Skeletal muscle satellite cell (primary cell): ENCODE data around the gene HRH3.

Experiments
- H3K27me3 ChIP-seq: 2 replicates; pipeline ENCODE4 v1.7.0; 2013; ENCODE audit warnings: low read length; ENCODE audit not compliant: control insufficient read depth, insufficient read depth
- H3K36me3 ChIP-seq: 2 replicates; pipeline ENCODE4 v1.7.0; 2013; ENCODE audit warnings: mild to moderate bottlenecking, control low read depth, low read length; ENCODE audit not compliant: insufficient read depth
- H3K4me1 ChIP-seq: 2 replicates; pipeline ENCODE4 v1.7.0; 2013; ENCODE audit warnings: low read length; ENCODE audit not compliant: control insufficient read depth, insufficient read depth
- H3K4me2 ChIP-seq: 2 replicates; pipeline ENCODE4 v1.7.0; 2013; ENCODE audit warnings: mild to moderate bottlenecking, low read length
- H3K4me3 ChIP-seq: 2 replicates; pipeline ENCODE4 v1.7.0; 2013; ENCODE audit warnings: low read length
- H3K9ac ChIP-seq: 2 replicates; pipeline ENCODE4 v1.7.0; 2013; ENCODE audit warnings: mild to moderate bottlenecking, low read depth, low read length, moderate library complexity
- H3K9me3 ChIP-seq: replicated peaks from 2 replicates; pipeline ENCODE4 v1.7.0; 2013; ENCODE audit warnings: mild to moderate bottlenecking, control low read depth, low read length

Gene HRH3

DNA sequence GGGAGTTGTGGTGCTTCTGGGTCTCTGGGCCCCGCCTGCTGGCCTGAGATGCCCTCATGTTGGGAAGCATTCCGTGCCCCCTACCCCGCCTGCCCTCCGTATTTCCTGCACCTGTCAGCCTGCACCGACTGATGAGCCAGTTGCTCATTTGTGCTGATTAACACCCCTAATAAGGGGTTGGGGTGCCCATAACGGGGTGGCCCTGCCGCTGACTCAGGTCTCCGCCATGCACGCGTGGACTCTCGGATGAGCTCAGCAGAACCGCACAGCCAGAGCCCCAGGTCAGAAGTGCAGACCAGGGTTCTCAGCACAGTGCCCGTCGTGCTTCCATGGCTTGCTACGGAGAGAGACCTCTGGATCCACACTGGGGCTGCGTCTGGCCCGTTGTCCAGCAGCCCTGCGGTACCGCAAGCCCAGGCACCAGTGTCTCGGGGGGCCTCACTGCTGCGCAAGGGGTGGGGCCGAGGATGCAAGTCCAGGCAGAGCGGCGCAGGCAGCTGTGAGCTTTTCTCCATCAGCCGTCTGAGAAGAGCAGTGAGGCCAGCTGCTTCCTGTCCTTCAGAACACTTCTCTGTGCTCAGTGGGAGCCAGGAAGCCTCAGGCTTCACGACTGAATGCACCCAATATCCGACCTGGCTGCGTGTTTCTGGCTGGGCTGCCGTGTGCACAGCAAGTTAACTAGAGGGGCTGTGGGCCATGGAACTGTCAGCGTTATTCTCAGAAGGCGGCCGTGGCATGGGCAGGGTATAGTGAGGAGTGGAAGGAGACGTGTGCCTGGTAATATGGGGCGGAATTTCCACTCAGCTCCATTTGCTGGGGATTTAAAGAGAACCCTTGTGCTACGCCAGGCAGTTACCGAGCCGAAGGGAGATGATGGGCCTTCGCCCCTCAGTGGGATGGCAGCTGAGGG lies 18.6 kb downstream of the HRH3 start:
- peaks cover 25% of the 10 kb centered on the region for H3K4me1 ChIP-seq
- H3K9ac ChIP-seq: no peak overlapping the region
- no peak overlapping the region for H3K4me3 ChIP-seq
- no peak overlapping the region for H3K4me2 ChIP-seq
- H3K9me3 ChIP-seq: no peaks in the 10 kb centered on the region
- H3K27me3 ChIP-seq: no peaks in the 10 kb centered on the region
- H3K36me3 ChIP-seq: peaks cover 45% of the 10 kb centered on the region

DNA sequence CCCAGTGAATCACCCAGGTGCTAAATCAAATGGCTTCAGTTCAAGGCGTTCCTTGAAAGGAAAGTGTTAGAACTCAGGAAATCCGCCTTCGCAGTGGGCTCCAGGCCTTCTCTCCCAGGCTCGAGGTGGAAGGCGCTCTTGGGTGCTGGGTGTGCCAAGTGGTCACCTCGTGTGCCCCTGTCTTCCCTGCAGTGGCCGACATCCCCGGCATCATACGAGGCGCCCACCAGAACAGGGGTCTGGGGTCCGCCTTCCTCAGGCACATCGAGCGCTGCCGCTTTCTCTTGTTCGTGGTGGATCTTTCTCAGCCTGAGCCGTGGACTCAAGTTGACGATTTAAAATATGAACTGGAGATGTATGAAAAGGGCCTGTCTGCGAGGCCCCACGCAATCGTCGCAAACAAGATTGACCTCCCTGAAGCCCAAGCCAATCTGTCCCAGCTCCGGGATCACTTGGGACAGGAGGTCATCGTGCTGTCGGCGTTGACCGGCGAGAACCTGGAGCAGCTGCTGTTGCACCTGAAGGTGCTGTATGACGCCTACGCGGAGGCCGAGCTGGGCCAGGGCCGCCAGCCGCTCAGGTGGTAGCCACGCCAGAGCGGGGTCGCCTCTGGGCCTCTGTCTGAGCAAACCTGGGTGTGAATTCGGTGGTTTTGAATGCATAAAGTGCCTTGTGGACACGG lies 19.4 kb downstream of the HRH3 start:
- no peak overlapping the region for H3K9ac ChIP-seq
- H3K4me2 ChIP-seq: no peak overlapping the region
- H3K27me3 ChIP-seq: no peaks in the 10 kb centered on the region
- H3K36me3 ChIP-seq: peaks cover 49% of the 10 kb centered on the region
- H3K4me3 ChIP-seq: no peak overlapping the region
- H3K4me1 ChIP-seq: peaks cover 25% of the 10 kb centered on the region
- no peaks in the 10 kb centered on the region for H3K9me3 ChIP-seq

DNA sequence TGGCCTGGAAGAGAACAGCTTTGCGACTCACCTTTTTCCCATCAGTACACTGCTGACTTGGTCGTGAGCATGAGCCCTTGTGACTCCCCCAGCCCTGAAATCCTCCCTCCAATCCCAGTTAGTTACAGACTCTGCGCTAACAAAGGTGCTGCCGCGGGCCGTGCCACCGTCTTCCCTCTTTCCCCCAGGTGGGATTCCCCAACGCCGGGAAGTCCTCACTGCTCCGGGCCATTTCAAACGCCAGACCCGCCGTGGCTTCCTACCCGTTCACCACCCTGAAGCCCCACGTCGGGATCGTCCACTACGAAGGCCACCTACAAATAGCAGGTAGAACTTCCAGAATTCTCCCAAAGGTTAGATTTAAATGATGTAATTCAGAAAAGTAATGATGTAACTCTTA lies 21.1 kb downstream of the HRH3 start:
- Histone ChIP-seq H3K9ac (no peak overlapping the region), H3K36me3 (peaks cover 53% of the 10 kb centered on the region), H3K4me1 (peaks cover 25% of the 10 kb centered on the region), H3K4me2 (no peak overlapping the region), H3K9me3 (no peaks in the 10 kb centered on the region), H3K27me3 (no peaks in the 10 kb centered on the region), H3K4me3 (no peak overlapping the region)

DNA sequence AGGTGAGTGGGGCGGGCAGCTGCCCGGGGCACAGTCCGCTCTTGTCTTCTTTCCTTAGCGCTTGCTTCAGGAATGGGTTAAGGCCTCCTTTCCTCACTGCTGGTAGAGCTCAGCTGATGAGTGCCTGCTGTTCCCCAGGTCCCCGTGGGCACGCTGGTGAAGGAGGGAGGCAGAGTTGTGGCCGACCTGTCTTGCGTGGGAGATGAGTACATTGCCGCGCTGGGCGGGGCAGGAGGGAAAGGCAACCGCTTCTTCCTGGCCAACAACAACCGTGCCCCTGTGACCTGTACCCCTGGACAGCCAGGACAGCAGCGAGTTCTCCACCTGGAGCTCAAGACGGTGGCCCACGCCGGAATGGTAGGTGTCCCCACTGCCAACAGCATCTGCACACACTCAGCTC lies 21.6 kb downstream of the HRH3 start:
- no peak overlapping the region for H3K4me3 ChIP-seq
- no peak overlapping the region for H3K4me2 ChIP-seq
- no peaks in the 10 kb centered on the region for H3K27me3 ChIP-seq
- peaks cover 53% of the 10 kb centered on the region for H3K36me3 ChIP-seq
- H3K9ac ChIP-seq: no peak overlapping the region
- H3K4me1 ChIP-seq: peaks cover 20% of the 10 kb centered on the region
- no peaks in the 10 kb centered on the region for H3K9me3 ChIP-seq

DNA sequence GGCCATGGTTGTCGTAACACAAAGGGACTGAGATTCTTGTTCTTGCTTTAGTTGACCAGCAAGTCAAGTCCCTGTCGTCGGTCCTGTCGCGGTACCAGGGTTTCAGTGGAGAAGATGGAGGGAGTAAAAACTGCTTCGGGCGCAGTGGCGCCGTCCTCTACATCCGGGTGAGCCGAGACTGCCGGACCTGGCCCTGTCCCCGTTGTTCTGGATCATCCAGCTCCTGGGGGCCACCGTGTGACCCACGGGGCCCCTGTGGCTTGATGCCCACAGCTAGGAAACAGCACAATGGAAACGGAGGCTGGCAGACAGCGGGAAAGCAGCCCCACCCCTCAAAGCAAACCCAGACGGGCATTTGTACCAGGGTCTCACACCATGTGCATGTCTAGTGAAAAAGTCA lies 22.3 kb downstream of the HRH3 start:
- no peak overlapping the region for H3K4me3 ChIP-seq
- no peak overlapping the region for H3K4me2 ChIP-seq
- peaks cover 54% of the 10 kb centered on the region for H3K36me3 ChIP-seq
- no peak overlapping the region for H3K9ac ChIP-seq
- no peaks in the 10 kb centered on the region for H3K27me3 ChIP-seq
- no peaks in the 10 kb centered on the region for H3K9me3 ChIP-seq
- peaks cover 13% of the 10 kb centered on the region for H3K4me1 ChIP-seq

DNA sequence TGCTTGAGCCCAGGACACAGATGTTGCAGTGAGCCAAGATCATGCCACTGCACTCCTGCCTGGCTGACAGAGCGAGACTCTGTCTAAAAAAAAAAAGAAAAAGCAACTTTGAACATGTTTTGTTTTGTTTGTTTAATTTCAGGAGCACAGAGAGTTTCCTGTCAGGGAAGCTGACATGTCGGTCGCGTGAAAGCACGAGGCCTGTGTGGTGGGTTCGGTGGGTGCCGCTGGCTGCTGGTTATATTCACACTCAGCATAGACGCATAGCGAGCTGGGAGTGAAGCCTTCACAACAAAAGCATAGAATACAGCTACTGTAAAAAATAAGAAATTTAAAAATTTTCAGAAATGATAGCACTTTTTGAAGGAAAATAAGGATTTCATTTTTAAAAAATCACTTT lies 22.8 kb downstream of the HRH3 start:
- peaks cover 54% of the 10 kb centered on the region for H3K36me3 ChIP-seq
- H3K9me3 ChIP-seq: no peaks in the 10 kb centered on the region
- no peaks in the 10 kb centered on the region for H3K27me3 ChIP-seq
- no peak overlapping the region for H3K4me2 ChIP-seq
- H3K9ac ChIP-seq: no peak overlapping the region
- H3K4me1 ChIP-seq: peaks cover 11% of the 10 kb centered on the region
- H3K4me3 ChIP-seq: no peak overlapping the region

DNA sequence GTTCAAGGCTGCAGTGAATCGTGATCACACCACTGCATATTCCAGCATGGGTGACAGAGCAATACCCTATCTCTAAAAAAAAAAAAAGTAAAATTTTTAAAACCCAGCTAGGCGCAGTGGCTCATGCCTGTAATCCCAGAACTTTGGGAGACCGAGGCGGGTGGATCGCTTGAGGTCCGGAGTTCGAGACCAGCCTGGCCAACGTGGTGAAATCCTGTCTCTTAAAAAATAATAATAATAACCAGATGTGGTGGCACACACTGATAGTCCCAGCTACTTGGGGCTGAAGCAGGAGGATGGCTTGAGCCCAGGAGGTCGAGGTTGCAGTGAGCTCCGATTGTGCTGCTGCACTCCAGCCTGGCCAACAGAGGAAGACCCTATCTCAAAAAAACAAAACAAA lies 23.8 kb downstream of the HRH3 start:
- no peak overlapping the region for H3K4me2 ChIP-seq
- H3K36me3 ChIP-seq: peaks cover 48% of the 10 kb centered on the region
- H3K4me1 ChIP-seq: peaks cover 2% of the 10 kb centered on the region
- no peaks in the 10 kb centered on the region for H3K27me3 ChIP-seq
- no peaks in the 10 kb centered on the region for H3K9me3 ChIP-seq
- H3K4me3 ChIP-seq: no peak overlapping the region
- no peak overlapping the region for H3K9ac ChIP-seq

DNA sequence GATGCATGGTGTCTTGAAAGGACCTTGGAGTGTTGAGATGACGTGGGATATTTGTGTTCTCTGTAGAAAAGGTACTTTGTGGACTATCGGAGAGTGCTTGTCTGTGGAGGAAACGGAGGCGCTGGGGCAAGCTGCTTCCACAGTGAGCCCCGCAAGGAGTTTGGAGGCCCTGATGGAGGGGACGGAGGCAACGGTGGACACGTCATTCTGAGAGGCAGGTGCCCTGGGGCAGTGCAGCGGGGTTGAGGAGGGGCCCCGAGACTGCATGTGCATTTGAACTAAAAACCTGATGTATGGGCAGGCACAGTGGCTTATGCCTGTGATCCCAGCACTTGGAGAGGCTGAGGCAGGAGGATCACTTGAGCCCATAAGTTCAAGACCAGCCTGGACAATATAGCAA lies 24.3 kb downstream of the HRH3 start:
- Histone ChIP-seq H3K27me3 (no peaks in the 10 kb centered on the region), H3K4me3 (no peak overlapping the region), H3K36me3 (peaks cover 43% of the 10 kb centered on the region)

DNA sequence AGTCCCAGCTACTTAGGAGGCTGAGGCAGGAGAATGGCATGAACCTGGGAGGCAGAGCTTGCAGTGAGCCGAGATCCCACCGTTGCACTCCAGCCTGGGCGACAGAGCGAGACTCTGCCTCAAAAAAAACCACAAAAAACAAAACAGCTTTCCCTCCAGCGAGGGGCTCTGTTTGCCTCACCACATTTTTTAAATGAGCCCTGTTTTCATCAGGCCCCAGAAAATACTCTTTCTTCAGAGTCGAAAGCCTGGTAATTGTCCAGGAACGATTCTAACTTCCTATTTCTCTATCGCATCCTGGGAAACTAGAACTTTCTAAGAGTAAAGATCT lies 25.0 kb downstream of the HRH3 start:
- Histone ChIP-seq H3K4me2 (no peak overlapping the region), H3K36me3 (peaks cover 42% of the 10 kb centered on the region), H3K9ac (no peak overlapping the region), H3K9me3 (no peaks in the 10 kb centered on the region), H3K4me1 (no peaks in the 10 kb centered on the region), H3K27me3 (no peaks in the 10 kb centered on the region), H3K4me3 (no peak overlapping the region)

More for the DNA sequence above, 24.3 kb downstream of the HRH3 start:
- Histone ChIP-seq H3K4me2 (no peak overlapping the region), H3K9me3 (no peaks in the 10 kb centered on the region), H3K4me1 (no peaks in the 10 kb centered on the region), H3K9ac (no peak overlapping the region)

DNA sequence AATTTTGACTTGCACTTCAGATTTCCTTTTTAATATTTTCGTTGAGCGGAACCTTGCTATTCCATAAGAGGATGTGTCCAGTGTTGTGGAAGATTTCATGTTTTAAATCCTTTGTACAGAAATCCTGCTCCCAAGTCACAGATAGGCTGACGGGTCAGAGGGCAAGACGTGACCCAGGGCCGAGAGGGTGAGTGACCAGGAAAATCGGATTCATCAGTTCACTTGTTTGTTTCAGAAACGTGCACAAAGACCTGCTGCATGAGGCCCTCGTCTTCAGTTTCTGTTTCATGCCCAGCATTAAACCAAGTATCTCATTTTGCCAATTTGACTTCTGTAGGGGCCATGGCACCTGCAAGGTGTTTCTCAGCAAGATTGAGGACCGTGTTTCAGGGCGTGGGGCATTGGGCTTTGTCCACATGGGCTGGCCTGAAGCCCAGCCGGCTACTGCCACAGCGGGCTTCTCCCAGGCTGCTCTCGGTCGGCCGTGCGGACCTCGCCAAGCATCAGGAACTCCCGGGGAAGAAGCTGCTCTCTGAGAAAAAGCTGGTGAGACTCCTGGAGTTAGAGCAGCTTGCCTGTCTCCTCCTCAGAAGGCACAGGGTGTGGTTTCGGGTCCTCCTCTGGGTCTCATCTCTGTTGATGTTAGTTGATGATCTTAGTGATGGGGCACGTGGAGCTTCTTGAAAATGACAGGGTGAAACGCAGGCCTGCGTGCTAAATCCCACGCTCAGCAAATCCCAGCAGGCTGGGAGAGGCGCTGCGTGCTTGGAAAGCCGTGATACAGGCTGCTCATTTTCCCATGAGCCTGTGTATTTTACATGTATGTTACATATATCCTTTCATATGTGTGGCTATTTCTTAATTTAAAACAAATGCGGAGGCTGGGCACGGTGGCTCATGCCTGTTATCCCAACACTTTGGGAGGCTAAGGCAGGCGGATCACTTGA lies 26.7 kb downstream of the HRH3 start:
- Histone ChIP-seq H3K4me1 (no peaks in the 10 kb centered on the region), H3K36me3 (peaks cover 30% of the 10 kb centered on the region), H3K9me3 (no peaks in the 10 kb centered on the region), H3K27me3 (no peaks in the 10 kb centered on the region), H3K4me2 (no peak overlapping the region), H3K9ac (no peak overlapping the region), H3K4me3 (no peak overlapping the region)

DNA sequence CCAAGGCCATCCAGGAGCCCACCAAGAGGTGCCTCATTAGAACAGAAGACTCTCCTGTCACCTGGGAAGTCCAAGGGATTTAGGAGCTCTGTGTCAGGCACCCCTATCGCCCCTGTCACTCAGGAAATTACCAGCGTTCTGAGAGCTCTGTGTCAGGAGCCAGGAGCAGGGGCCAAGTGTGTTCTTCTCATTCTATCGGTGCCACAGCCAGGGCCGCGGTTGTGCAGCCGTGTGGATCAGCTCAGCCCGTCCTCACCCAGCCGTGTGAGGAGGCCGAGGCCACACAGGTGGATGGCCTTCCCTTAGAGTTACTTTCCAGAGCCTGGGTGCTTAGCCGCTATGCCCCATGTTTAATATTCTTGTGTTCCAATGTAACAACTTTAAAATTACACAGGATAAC lies 27.4 kb downstream of the HRH3 start:
- peaks cover 23% of the 10 kb centered on the region for H3K36me3 ChIP-seq
- H3K4me2 ChIP-seq: no peak overlapping the region
- H3K9me3 ChIP-seq: no peaks in the 10 kb centered on the region
- H3K4me1 ChIP-seq: peaks cover 1% of the 10 kb centered on the region
- no peaks in the 10 kb centered on the region for H3K27me3 ChIP-seq
- H3K9ac ChIP-seq: no peak overlapping the region
- no peak overlapping the region for H3K4me3 ChIP-seq
